ENCODE measurements around the gene DLGAP1.
A peak's percentile ranks its signal among the peaks of the same experiment; 100 is the strongest.

DLGAP1 gene

DNA sequence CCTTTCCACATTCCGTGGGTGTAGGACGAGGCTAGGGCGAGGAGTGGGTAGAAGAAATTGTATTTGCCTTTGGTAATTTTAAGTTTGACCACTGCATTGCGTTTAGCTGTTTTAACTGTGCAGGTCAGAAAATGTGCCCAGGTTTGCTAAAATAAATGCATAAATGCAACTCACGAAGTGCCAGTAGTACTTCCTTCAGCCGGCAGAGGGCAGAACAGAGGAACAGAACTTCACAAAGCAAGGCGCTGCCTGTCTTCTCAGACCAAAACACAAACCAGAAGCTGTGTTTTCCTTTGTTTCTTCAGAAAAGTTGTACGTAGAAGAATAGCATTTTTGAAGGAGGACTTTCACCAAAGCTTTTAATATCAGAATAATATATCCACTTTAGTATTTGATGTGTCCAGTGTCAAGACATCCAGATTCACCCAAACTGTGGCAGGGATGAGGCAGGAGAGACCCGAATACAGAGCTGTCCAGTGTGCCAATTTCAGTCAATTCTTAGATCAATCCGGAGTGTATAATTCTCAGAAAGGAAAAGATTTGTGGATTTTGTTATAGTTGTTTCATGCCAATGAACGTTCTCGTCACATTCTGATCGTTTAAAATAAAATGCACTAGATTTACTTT, 348.6 kb downstream of the DLGAP1 start:
- H3K27ac Mint-ChIP-seq: no peak overlapping the region
- H3K9me3 Mint-ChIP-seq: no peaks in the 10 kb centered on the region
- peak; percentile 75 for TF ChIP-seq CTCF (IDR thresholded peaks at IDR 0.05)
- no peak overlapping the region for H3K4me3 Mint-ChIP-seq
- peak; percentile 80 for DNase-seq
- H3K4me1 Mint-ChIP-seq: peaks cover 14% of the 10 kb centered on the region
- H3K36me3 Mint-ChIP-seq (ENCODE audit: low read depth): no peaks in the 10 kb centered on the region
- no peaks in the 10 kb centered on the region for H3K27me3 Mint-ChIP-seq (ENCODE audit: low read depth, poor library complexity)

GRCh38 chr18:4102901-4103300, 352.2 kb downstream of the DLGAP1 start:
- DNase-seq: no peak
- TF ChIP-seq CTCF (IDR thresholded peaks at IDR 0.05): no peak
- Mint-ChIP-seq H3K27ac (no peak overlapping the region), H3K36me3 (ENCODE audit: low read depth) (peaks cover 6% of the 10 kb centered on the region), H3K27me3 (ENCODE audit: low read depth, poor library complexity) (peaks cover 4% of the 10 kb centered on the region), H3K4me3 (no peak overlapping the region), H3K9me3 (peaks cover 12% of the 10 kb centered on the region), H3K4me1 (peaks cover 10% of the 10 kb centered on the region)

- Mint-ChIP-seq H3K4me3 (no peak overlapping the region), H3K4me1 (no peaks in the 10 kb centered on the region), H3K9me3 (peaks cover 12% of the 10 kb centered on the region), H3K27me3 (ENCODE audit: low read depth, poor library complexity) (peaks cover 6% of the 10 kb centered on the region), H3K27ac (no peak overlapping the region), H3K36me3 (ENCODE audit: low read depth) (peaks cover 6% of the 10 kb centered on the region)
- no peak for TF ChIP-seq CTCF (IDR thresholded peaks at IDR 0.05)
- no peak for DNase-seq
These were observed 354.1 kb downstream of the DLGAP1 start for GRCh38 chr18:4101009-4101408.

DNA sequence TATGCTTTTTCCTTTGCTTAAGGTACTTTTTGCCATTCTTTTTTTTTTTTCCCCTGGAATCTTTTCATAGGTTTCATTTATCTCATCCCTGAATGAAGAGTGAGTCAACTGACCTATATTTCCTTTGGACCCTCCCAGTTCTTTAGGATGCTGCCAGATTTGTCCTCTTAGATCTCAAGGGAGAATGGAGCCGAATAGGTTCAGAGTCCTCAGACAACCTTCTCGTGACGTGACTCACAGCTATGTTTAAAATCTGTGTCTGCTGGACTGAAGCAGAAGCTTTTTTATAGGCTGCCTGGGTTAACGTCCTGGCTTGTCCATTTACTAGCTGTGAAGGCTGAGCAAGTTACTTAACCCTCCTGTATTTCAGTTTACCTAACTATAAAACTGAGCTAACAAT, 358.6 kb downstream of the DLGAP1 start:
- H3K9me3 Mint-ChIP-seq: peaks cover 13% of the 10 kb centered on the region
- peaks cover 6% of the 10 kb centered on the region for H3K36me3 Mint-ChIP-seq (ENCODE audit: low read depth)
- H3K27me3 Mint-ChIP-seq (ENCODE audit: low read depth, poor library complexity): peaks cover 6% of the 10 kb centered on the region
- no peak for DNase-seq
- H3K27ac Mint-ChIP-seq: no peak overlapping the region
- no peak for TF ChIP-seq CTCF (IDR thresholded peaks at IDR 0.05)
- no peaks in the 10 kb centered on the region for H3K4me1 Mint-ChIP-seq
- no peak overlapping the region for H3K4me3 Mint-ChIP-seq

DNA sequence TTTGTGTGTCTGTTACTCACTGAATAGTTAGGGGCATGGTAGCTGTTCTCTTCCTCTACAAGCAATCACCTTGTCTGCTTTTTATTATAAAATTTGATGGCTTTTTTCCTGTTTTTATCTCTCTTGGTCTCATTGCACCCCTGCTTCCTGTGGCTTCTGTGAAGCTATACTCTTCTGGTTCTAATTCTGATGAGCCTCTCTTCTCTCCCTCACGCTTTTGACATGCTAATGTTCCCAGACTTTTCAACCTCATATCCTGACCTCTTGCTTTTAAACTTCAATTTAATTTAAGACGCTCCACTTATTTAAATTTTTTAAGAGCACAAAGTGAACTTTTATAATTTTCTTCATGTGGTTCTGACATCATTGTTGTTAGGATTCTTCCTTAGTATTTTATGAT, 361.4 kb downstream of the DLGAP1 start:
- no peaks in the 10 kb centered on the region for H3K36me3 Mint-ChIP-seq (ENCODE audit: low read depth)
- H3K9me3 Mint-ChIP-seq: peaks cover 21% of the 10 kb centered on the region
- H3K4me1 Mint-ChIP-seq: no peaks in the 10 kb centered on the region
- peaks cover 5% of the 10 kb centered on the region for H3K27me3 Mint-ChIP-seq (ENCODE audit: low read depth, poor library complexity)
- DNase-seq: no peak
- H3K27ac Mint-ChIP-seq: no peak overlapping the region
- H3K4me3 Mint-ChIP-seq: no peak overlapping the region
- TF ChIP-seq CTCF (IDR thresholded peaks at IDR 0.05): no peak

GRCh38 chr18:4084382-4084900, 370.7 kb downstream of the DLGAP1 start:
- peaks cover 5% of the 10 kb centered on the region for H3K4me1 Mint-ChIP-seq
- H3K9me3 Mint-ChIP-seq: peaks cover 30% of the 10 kb centered on the region
- H3K36me3 Mint-ChIP-seq (ENCODE audit: low read depth): peaks cover 4% of the 10 kb centered on the region
- no peak for DNase-seq
- H3K27me3 Mint-ChIP-seq (ENCODE audit: low read depth, poor library complexity): peaks cover under 1% of the 10 kb centered on the region
- no peak for TF ChIP-seq CTCF (IDR thresholded peaks at IDR 0.05)
- H3K4me3 Mint-ChIP-seq: no peak overlapping the region
- H3K27ac Mint-ChIP-seq: no peak overlapping the region

Measured in nephron progenitor cell (in vitro differentiated cells).